CD14-positive monocyte (primary cell): ENCODE measurements around the gene BPI. TPM values are rescaled to one million over a fixed set of nuclear protein-coding genes. Genes with fewer than 3 reads are reported as not detected.

ENCODE experiments used
- DNase-seq, 3 donors: peaks; one replicate each; pipeline ENCODE4 v3.0.0-alpha.2; 2011 to 2022
- H2AFZ ChIP-seq: 2 replicates; pipeline ENCODE4 v1.6.0; 2012; ENCODE audit warnings: mild to moderate bottlenecking, low read depth, low read length, inconsistent platforms; ENCODE audit not compliant: insufficient read depth, poor library complexity, severe bottlenecking
- H3K27ac ChIP-seq, 2 donors: 1 replicate in 1 of 2; 2 replicates in 1 of 2; pipeline ENCODE4 v1.5.1; 2012 to 2013; ENCODE audit warnings: low read length in 2 of 2, control low read depth in 1 of 2, inconsistent platforms in 1 of 2, low read depth in 1 of 2, mild to moderate bottlenecking in 1 of 2
- H3K27me3 ChIP-seq, 2 donors: one replicate each; pipeline versions ENCODE4 v1.6.0 to v1.6.1; 2011 to 2013; ENCODE audit warnings: low read length in 2 of 2; ENCODE audit not compliant: control insufficient read depth in 2 of 2, insufficient read depth in 2 of 2
- H3K36me3 ChIP-seq, 2 donors: replicated peaks in 1 of 2; 1 replicate in 1 of 2; 2 replicates in 1 of 2; pipeline versions ENCODE4 v1.5.1 to v1.6.1; 2012 to 2013; ENCODE audit warnings: low read length in 2 of 2, control low read depth in 1 of 2, inconsistent platforms in 1 of 2, mild to moderate bottlenecking in 1 of 2; ENCODE audit not compliant: insufficient read depth in 2 of 2, control insufficient read depth in 1 of 2
- H3K4me1 ChIP-seq, 2 donors: 1 replicate in 1 of 2; 2 replicates in 1 of 2; pipeline versions ENCODE4 v1.5.1 to v1.6.1; 2012 to 2013; ENCODE audit warnings: low read length in 2 of 2, control low read depth in 1 of 2, inconsistent platforms in 1 of 2, mild to moderate bottlenecking in 1 of 2, moderate library complexity in 1 of 2; ENCODE audit not compliant: insufficient read depth in 2 of 2, control insufficient read depth in 1 of 2
- H3K4me2 ChIP-seq: replicated peaks from 2 replicates; pipeline ENCODE3; 2012; ENCODE audit warnings: low read length, moderate library complexity, mild to moderate bottlenecking; ENCODE audit not compliant: poor library complexity, severe bottlenecking; ENCODE audit errors: extremely low read depth
- H3K4me3 ChIP-seq, 3 experiments: fragments of 200-600 bp in 1 of 3; sonication (generic) in 1 of 3; replicated peaks in 1 of 3; 1 replicate in 2 of 3; 2 replicates in 1 of 3; pipeline ENCODE4 v1.5.1; 2011 to 2013; ENCODE audit warnings: low read length in 3 of 3, mild to moderate bottlenecking in 3 of 3, control low read depth in 2 of 3, low read depth in 2 of 3, inconsistent platforms in 1 of 3, moderate library complexity in 1 of 3
- H3K79me2 ChIP-seq: 2 replicates; pipeline ENCODE4 v1.6.0; 2012; ENCODE audit warnings: mild to moderate bottlenecking, control low read depth, inconsistent platforms, low read length, moderate library complexity; ENCODE audit not compliant: insufficient read depth
- H3K9ac ChIP-seq: 2 replicates; pipeline ENCODE4 v1.6.0; 2017; ENCODE audit warnings: low read length, mild to moderate bottlenecking; ENCODE audit not compliant: insufficient read depth, poor library complexity, severe bottlenecking
- H3K9me3 ChIP-seq, 2 donors: replicated peaks in 1 of 2; 1 replicate in 1 of 2; 2 replicates in 1 of 2; pipeline versions ENCODE4 v1.5.1 to v1.6.1; 2012 to 2013; ENCODE audit warnings: low read length in 2 of 2, control low read depth in 1 of 2; ENCODE audit not compliant: control insufficient read depth in 1 of 2, insufficient read depth in 1 of 2
- H4K20me1 ChIP-seq: 2 replicates; pipeline ENCODE4 v1.6.0; 2012; ENCODE audit warnings: mild to moderate bottlenecking, low read length, control low read depth, moderate library complexity; ENCODE audit not compliant: insufficient read depth
- H3K27ac Mint-ChIP-seq, 7 donors: one replicate each; pipeline ENCODE4 v1.8.0; 2020; ENCODE audit warnings: mild to moderate bottlenecking in 7 of 7, mixed read lengths in 7 of 7, moderate library complexity in 6 of 7, inconsistent platforms in 2 of 7
- H3K27me3 Mint-ChIP-seq, 3 donors: one replicate each; pipeline ENCODE4 v1.8.0; 2021 to 2022; ENCODE audit warnings: low read depth in 3 of 3, mild to moderate bottlenecking in 3 of 3, mixed read lengths in 3 of 3, moderate library complexity in 3 of 3, inconsistent platforms in 1 of 3
- H3K36me3 Mint-ChIP-seq, 2 donors: one replicate each; pipeline ENCODE4 v1.8.0; 2020; ENCODE audit warnings: mixed read lengths in 2 of 2, inconsistent platforms in 1 of 2, mild to moderate bottlenecking in 1 of 2
- H3K4me1 Mint-ChIP-seq: one replicate; pipeline ENCODE4 v1.8.0; 2020; ENCODE audit warnings: mild to moderate bottlenecking, mixed read lengths
- H3K4me3 Mint-ChIP-seq, 2 donors: one replicate each; pipeline ENCODE4 v1.8.0; 2020; ENCODE audit warnings: mild to moderate bottlenecking in 2 of 2, mixed read lengths in 2 of 2, moderate library complexity in 1 of 2
- H3K9me3 Mint-ChIP-seq, 7 donors: one replicate each; pipeline ENCODE4 v1.8.0; 2020 to 2022; ENCODE audit warnings: mixed read lengths in 7 of 7, mild to moderate bottlenecking in 6 of 7, moderate library complexity in 6 of 7, inconsistent platforms in 2 of 7
- WGBS: methylation state at CpG from one replicate; pipeline ENCODE4 v1.1.5; 2013; ENCODE audit warnings: missing lambda C conversion rate; ENCODE audit not compliant: insufficient coverage; 5-methylcytosine and 5-hydroxymethylcytosine counted together
- intact Hi-C, 2 donors: fragments of 100-400 bp; cut with micrococcal nuclease; formaldehyde crosslinking; loops; one replicate each; pipeline versions ENCODE4 v1.15.0 to v1.15.1; 2023
- polyA plus RNA-seq, 3 donors: library from polyadenylated mRNA; depleted of rRNA in 1 of 3; unstranded in 2 of 3; stranded (reverse) in 1 of 3; fragments of 300-500 nt in 2 of 3; fragments of >200 nt in 1 of 3; fragmentation: Illumina TruSeq in 2 of 3; gene quantifications; 1 replicate in 2 of 3; 2 replicates in 1 of 3; pipeline ENCODE4 v1.2.3, GENCODE V29; 2012 to 2021
- TF ChIP-seq, protein P1 (sequence below): fragments of 200-600 bp; IDR thresholded peaks from one replicate; pipeline ENCODE4 v1.8.0; 2022; ENCODE audit warnings: antibody characterized with exemption, mild to moderate bottlenecking

BPI gene
- polyA plus RNA-seq, 3 donors = 8.2 to 9.0 (median 8.7) TPM

- Histone ChIP-seq H3K27me3 (peaks cover 2 to 6% of the 10 kb centered on the region in 2 donors), H3K4me2 (peak overlapping the region; percentile 77), H3K4me3 (peak overlapping the region in 1 of 3 experiments; percentile 65), H3K4me1 (peaks cover 75 to 79% of the 10 kb centered on the region in 2 donors), H3K9ac (peak overlapping the region; percentile 39), H4K20me1 (no peaks in the 10 kb centered on the region), H2AFZ (no peak overlapping the region), H3K27ac (peak overlapping the region; percentile 53 to 76), H3K9me3 (no peaks in the 10 kb centered on the region), H3K36me3 (peaks cover 0 to 13% of the 10 kb centered on the region in 2 donors), H3K79me2 (peaks cover 13% of the 10 kb centered on the region)
- intact Hi-C loops = loop anchor here (5.0 to 10.0 kb wide), 3 partner anchors 53 to 250 kb away; no protein-coding TSS in a partner anchor
- Mint-ChIP-seq H3K4me1 (peaks cover 81% of the 10 kb centered on the region), H3K27ac (peak overlapping the region; percentile 63 to 94 (median 86)), H3K36me3 (peaks cover 13 to 18% of the 10 kb centered on the region in 2 donors), H3K9me3 (peaks cover 0 to 3% (median 3%) of the 10 kb centered on the region in 7 donors), H3K4me3 (peak overlapping the region; percentile 64 to 81), H3K27me3 (peaks cover 7 to 20% (median 14%) of the 10 kb centered on the region in 3 donors)
- 33% methylated on average over 6 of the region's 8 CpGs for WGBS
- DNase-seq = peak; percentile 66 to 77 (median 69)
- TF ChIP-seq, protein P1, sequence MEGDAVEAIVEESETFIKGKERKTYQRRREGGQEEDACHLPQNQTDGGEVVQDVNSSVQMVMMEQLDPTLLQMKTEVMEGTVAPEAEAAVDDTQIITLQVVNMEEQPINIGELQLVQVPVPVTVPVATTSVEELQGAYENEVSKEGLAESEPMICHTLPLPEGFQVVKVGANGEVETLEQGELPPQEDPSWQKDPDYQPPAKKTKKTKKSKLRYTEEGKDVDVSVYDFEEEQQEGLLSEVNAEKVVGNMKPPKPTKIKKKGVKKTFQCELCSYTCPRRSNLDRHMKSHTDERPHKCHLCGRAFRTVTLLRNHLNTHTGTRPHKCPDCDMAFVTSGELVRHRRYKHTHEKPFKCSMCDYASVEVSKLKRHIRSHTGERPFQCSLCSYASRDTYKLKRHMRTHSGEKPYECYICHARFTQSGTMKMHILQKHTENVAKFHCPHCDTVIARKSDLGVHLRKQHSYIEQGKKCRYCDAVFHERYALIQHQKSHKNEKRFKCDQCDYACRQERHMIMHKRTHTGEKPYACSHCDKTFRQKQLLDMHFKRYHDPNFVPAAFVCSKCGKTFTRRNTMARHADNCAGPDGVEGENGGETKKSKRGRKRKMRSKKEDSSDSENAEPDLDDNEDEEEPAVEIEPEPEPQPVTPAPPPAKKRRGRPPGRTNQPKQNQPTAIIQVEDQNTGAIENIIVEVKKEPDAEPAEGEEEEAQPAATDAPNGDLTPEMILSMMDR = peak; percentile 88
Observed at GRCh38 chr20:38304845-38305447, 990 bp downstream of the BPI start.

GRCh38 chr20:38305541-38305940 lies 1.6 kb downstream of the BPI start:
- H3K27ac ChIP-seq = no peak overlapping the region
- H4K20me1 ChIP-seq = no peaks in the 10 kb centered on the region
- H3K4me1 Mint-ChIP-seq = peaks cover 76% of the 10 kb centered on the region
- peaks cover 69 to 73% of the 10 kb centered on the region in 2 donors for H3K4me1 ChIP-seq
- peaks cover 18 to 24% of the 10 kb centered on the region in 2 donors for H3K36me3 Mint-ChIP-seq
- intact Hi-C loops = loop anchor here in 1 of 2 donors (5.0 to 10.0 kb wide), 2 partner anchors 78 to 251 kb away; no protein-coding TSS in a partner anchor
- H3K36me3 ChIP-seq = peaks cover 0 to 15% of the 10 kb centered on the region in 2 donors
- H3K9me3 ChIP-seq = no peaks in the 10 kb centered on the region
- no peak overlapping the region for H3K4me2 ChIP-seq
- H3K27ac Mint-ChIP-seq = peak overlapping the region in 2 of 7 donors; percentile 88 to 94
- H3K9ac ChIP-seq = no peak overlapping the region
- H3K27me3 Mint-ChIP-seq = peaks cover 9 to 24% (median 20%) of the 10 kb centered on the region in 3 donors
- TF ChIP-seq, protein P1 = no peak
- peaks cover 2 to 11% of the 10 kb centered on the region in 2 donors for H3K27me3 ChIP-seq
- DNase-seq = no peak
- peaks cover 0 to 3% (median 3%) of the 10 kb centered on the region in 7 donors for H3K9me3 Mint-ChIP-seq
- peak overlapping the region in 1 of 2 donors; percentile 81 for H3K4me3 Mint-ChIP-seq
- H3K79me2 ChIP-seq = peaks cover 13% of the 10 kb centered on the region
- H2AFZ ChIP-seq = no peak overlapping the region
- WGBS = no CpG with 5 or more reads among the region's 4 CpGs
- no peak overlapping the region for H3K4me3 ChIP-seq
